Cerebellar cortex (tissue), 1 donor: ENCODE results near the gene TPM4.

Source experiments
- DNase-seq: peaks from one replicate; pipeline ENCODE4 v3.0.0-alpha.2; 2015; ENCODE audit warnings: low spot score

TPM4 gene

GRCh38 chr19:16131648-16132047 lies 55.4 kb downstream of the TPM4 start:
- DNase-seq = no peak

- no peak for DNase-seq
These were observed 57.5 kb downstream of the TPM4 start for GRCh38 chr19:16133818-16134217.

GRCh38 chr19:16134510-16134909 lies 58.2 kb downstream of the TPM4 start:
- DNase-seq = no peak

GRCh38 chr19:16135430-16136127 lies 59.3 kb downstream of the TPM4 start:
- DNase-seq = no peak

GRCh38 chr19:16136185-16136999 lies 60.1 kb downstream of the TPM4 start:
- DNase-seq = no peak

- DNase-seq = no peak
These were observed 63.5 kb downstream of the TPM4 start for GRCh38 chr19:16139752-16140151.

- DNase-seq = no peak
These were observed 64.7 kb downstream of the TPM4 start for GRCh38 chr19:16141043-16141442.

- no peak for DNase-seq
These were observed 65.8 kb downstream of the TPM4 start for GRCh38 chr19:16142032-16142580.

- DNase-seq = no peak
These were observed 67.3 kb downstream of the TPM4 start, which contains the start of gene HSH2D for GRCh38 chr19:16143399-16144215. HSH2D (plus strand) TSS chr19:16143685; CDS start chr19:16148751, 5,066 bp downstream.

GRCh38 chr19:16144216-16144581 lies 67.9 kb downstream of the TPM4 start:
- DNase-seq = no peak

- no peak for DNase-seq
These were observed 69.8 kb downstream of the TPM4 start for GRCh38 chr19:16146112-16146511.

- DNase-seq = no peak
These were observed 72.3 kb downstream of the TPM4 start for GRCh38 chr19:16148443-16149229.
